ENCODE data around the gene ACSM2A. TPM values are rescaled to one million over a fixed set of nuclear protein-coding genes. Genes with fewer than 3 reads are reported as not detected.
"Not testable (repeated sequence)": the region's sequence is repeated elsewhere in the genome, so short reads cannot be mapped to it uniquely, and the experiment has no call there.

ACSM2A gene
- polyA plus RNA-seq, 1 donor from 2014 or later = not detected

- TF ChIP-seq REST (IDR thresholded peaks at IDR 0.05; ENCODE audit: borderline replicate concordance) = no peak
- no peak for TF ChIP-seq TAF1 (IDR thresholded peaks at IDR 0.05; ENCODE audit: low read depth)
- no peak for TF ChIP-seq POLR2AphosphoS5 (IDR thresholded peaks at IDR 0.05)
- no peak for TF ChIP-seq RAD21 (conservative IDR thresholded peaks at IDR 0.05)
- TF ChIP-seq EP300 (conservative IDR thresholded peaks at IDR 0.05; ENCODE audit: poor library complexity, severe bottlenecking) = no peak
- no peak for TF ChIP-seq SMC3 (conservative IDR thresholded peaks at IDR 0.05; ENCODE audit: poor library complexity)
- no peak for TF ChIP-seq EZH2 (IDR thresholded peaks at IDR 0.05; ENCODE audit: borderline replicate concordance, insufficient read depth, low read length, poor library complexity, severe bottlenecking)
- no peak for TF ChIP-seq CTCF (IDR thresholded peaks at IDR 0.05; ENCODE audit: poor library complexity, severe bottlenecking)
- TF ChIP-seq MXI1 (conservative IDR thresholded peaks at IDR 0.05; ENCODE audit: poor library complexity, severe bottlenecking) = no peak
Measured at GRCh38 chr16:20415541-20415940, 35.8 kb upstream of the ACSM2A start.

GRCh38 chr16:20419093-20419492 is 32.2 kb upstream of the ACSM2A start:
- not testable (repeated sequence) for H3F3A ChIP-seq (ENCODE audit: insufficient read depth, low read length, poor library complexity, severe bottlenecking); H3K9me3 ChIP-seq (ENCODE audit: low read length); H2AFZ ChIP-seq (ENCODE audit: low read depth, low read length); H3K27me3 ChIP-seq (ENCODE audit: insufficient read depth, low read depth, low read length); H3K9ac ChIP-seq (ENCODE audit: low read length); H3K4me2 ChIP-seq (ENCODE audit: low read length); H4K20me1 ChIP-seq (ENCODE audit: insufficient read depth); H3K4me3 ChIP-seq (ENCODE audit: low read length); H3K27ac ChIP-seq (ENCODE audit: low read length); H3K79me2 ChIP-seq (replicated peaks; ENCODE audit: insufficient read depth, low read length); H3K36me3 ChIP-seq (ENCODE audit: insufficient read depth, low read length); H3K9me2 ChIP-seq (ENCODE audit: insufficient read depth, low read length)

More at GRCh38 chr16:20415541-20415940, 35.8 kb upstream of the ACSM2A start:
- Histone ChIP-seq H3K9me3 (ENCODE audit: low read length) (no peaks in the 10 kb centered on the region), H3K9me2 (ENCODE audit: insufficient read depth, low read length) (no peaks in the 10 kb centered on the region), H3K4me2 (ENCODE audit: low read length) (no peak overlapping the region), H3K79me2 (replicated peaks; ENCODE audit: insufficient read depth, low read length) (no peaks in the 10 kb centered on the region), H2AFZ (ENCODE audit: low read depth, low read length) (no peak overlapping the region), H3K36me3 (ENCODE audit: insufficient read depth, low read length) (no peaks in the 10 kb centered on the region), H3K27ac (ENCODE audit: low read length) (no peak overlapping the region), H4K20me1 (ENCODE audit: insufficient read depth) (no peaks in the 10 kb centered on the region), H3K9ac (ENCODE audit: low read length) (no peak overlapping the region), H3K27me3 (ENCODE audit: insufficient read depth, low read depth, low read length) (no peaks in the 10 kb centered on the region), H3K4me3 (ENCODE audit: low read length) (no peak overlapping the region), H3F3A (ENCODE audit: insufficient read depth, low read length, poor library complexity, severe bottlenecking) (no peaks in the 10 kb centered on the region)

GRCh38 chr16:20421748-20422147 is 29.6 kb upstream of the ACSM2A start:
- not testable (repeated sequence) for H3K9ac ChIP-seq (ENCODE audit: low read length); H3K4me2 ChIP-seq (ENCODE audit: low read length); H4K20me1 ChIP-seq (ENCODE audit: insufficient read depth); H3K4me3 ChIP-seq (ENCODE audit: low read length); H3K9me2 ChIP-seq (ENCODE audit: insufficient read depth, low read length); H3K27me3 ChIP-seq (ENCODE audit: insufficient read depth, low read depth, low read length); H3K79me2 ChIP-seq (replicated peaks; ENCODE audit: insufficient read depth, low read length); H3K36me3 ChIP-seq (ENCODE audit: insufficient read depth, low read length); H3K9me3 ChIP-seq (ENCODE audit: low read length); H3K27ac ChIP-seq (ENCODE audit: low read length); H2AFZ ChIP-seq (ENCODE audit: low read depth, low read length); H3F3A ChIP-seq (ENCODE audit: insufficient read depth, low read length, poor library complexity, severe bottlenecking)

- H3K9me3 ChIP-seq (ENCODE audit: low read length); H3K36me3 ChIP-seq (ENCODE audit: insufficient read depth, low read length); H3K4me2 ChIP-seq (ENCODE audit: low read length); H3K4me3 ChIP-seq (ENCODE audit: low read length); H3K27ac ChIP-seq (ENCODE audit: low read length); H3K9me2 ChIP-seq (ENCODE audit: insufficient read depth, low read length); H3K27me3 ChIP-seq (ENCODE audit: insufficient read depth, low read depth, low read length); H3F3A ChIP-seq (ENCODE audit: insufficient read depth, low read length, poor library complexity, severe bottlenecking); H3K79me2 ChIP-seq (replicated peaks; ENCODE audit: insufficient read depth, low read length); H4K20me1 ChIP-seq (ENCODE audit: insufficient read depth); H3K9ac ChIP-seq (ENCODE audit: low read length); H2AFZ ChIP-seq (ENCODE audit: low read depth, low read length): not testable (repeated sequence)
Measured at GRCh38 chr16:20423772-20424128, 27.6 kb upstream of the ACSM2A start.
